Muscle of leg (tissue), 11 donors: ENCODE data around the gene LNX2. TPM values are rescaled to one million over a fixed set of nuclear protein-coding genes. Genes with fewer than 3 reads are reported as not detected.

ENCODE experiments used
- DNase-seq: peaks from one replicate; pipeline ENCODE4 v3.0.0; 2013
- H3K27ac ChIP-seq: one replicate; pipeline ENCODE4 v1.5.1; 2013; ENCODE audit warnings: mild to moderate bottlenecking, low read length, control low read depth
- H3K27me3 ChIP-seq: one replicate; pipeline ENCODE4 v1.6.1; 2013; ENCODE audit warnings: low read length; ENCODE audit not compliant: control insufficient read depth, insufficient read depth
- H3K36me3 ChIP-seq: one replicate; pipeline ENCODE4 v1.6.1; 2013; ENCODE audit warnings: low read length; ENCODE audit not compliant: control insufficient read depth, insufficient read depth
- H3K4me1 ChIP-seq: one replicate; pipeline ENCODE4 v1.6.1; 2013; ENCODE audit warnings: low read length; ENCODE audit not compliant: control insufficient read depth, insufficient read depth
- H3K4me3 ChIP-seq: one replicate; pipeline ENCODE4 v1.5.1; 2013; ENCODE audit warnings: low read length, control low read depth
- H3K9me3 ChIP-seq: replicated peaks from 2 replicates; pipeline ENCODE4 v1.6.1; 2013; ENCODE audit warnings: low read depth, low read length; ENCODE audit not compliant: control insufficient read depth
- WGBS: methylation state at CpG from one replicate; pipeline ENCODE4 v1.1.5; 2013; ENCODE audit warnings: missing lambda C conversion rate; ENCODE audit not compliant: insufficient coverage; 5-methylcytosine and 5-hydroxymethylcytosine counted together
- polyA plus RNA-seq, 8 donors: library from polyadenylated mRNA; unstranded; fragments of 120-200 nt; gene quantifications; one replicate each; pipeline versions ENCODE4 v1.2.1 to v1.2.3, GENCODE V29; 2013; ENCODE audit warnings: inconsistent platforms in 1 of 8, low replicate concordance in 1 of 8; ENCODE audit not compliant: insufficient read length in 8 of 8, insufficient read depth in 1 of 8
- total RNA-seq: library from RNA; stranded (reverse); fragments of 120-200 nt; gene quantifications from one replicate; pipeline ENCODE4 v1.2.4, GENCODE V29; 2013

Gene LNX2
- total and polyA plus RNA-seq, 9 donors, result 3.9 to 7.1 (median 5.2) TPM

- Histone ChIP-seq H3K4me1 (peaks cover 2% of the 10 kb centered on the region), H3K9me3 (no peaks in the 10 kb centered on the region), H3K27me3 (no peaks in the 10 kb centered on the region), H3K27ac (no peak overlapping the region), H3K4me3 (no peak overlapping the region), H3K36me3 (no peaks in the 10 kb centered on the region)
- DNase-seq, result no peak
- 86% methylated on average over 8 of the region's 10 CpGs for WGBS
Measured at GRCh38 chr13:27536361-27537101, 83.8 kb downstream of the LNX2 start.

GRCh38 chr13:27535546-27535945, 84.8 kb downstream of the LNX2 start:
- 83% methylated on average over 4 of the region's 8 CpGs for WGBS
- Histone ChIP-seq H3K4me1 (peaks cover 2% of the 10 kb centered on the region), H3K4me3 (no peak overlapping the region)

GRCh38 chr13:27534981-27535380, 85.3 kb downstream of the LNX2 start:
- Histone ChIP-seq H3K27ac (no peak overlapping the region), H3K4me1 (peaks cover 2% of the 10 kb centered on the region), H3K4me3 (no peak overlapping the region), H3K36me3 (no peaks in the 10 kb centered on the region), H3K27me3 (no peaks in the 10 kb centered on the region), H3K9me3 (no peaks in the 10 kb centered on the region)
- 83% methylated on average over 1 of the region's 3 CpGs for WGBS
- no peak for DNase-seq

More at GRCh38 chr13:27535546-27535945, 84.8 kb downstream of the LNX2 start:
- no peak for DNase-seq
- Histone ChIP-seq H3K36me3 (no peaks in the 10 kb centered on the region), H3K27ac (no peak overlapping the region), H3K9me3 (no peaks in the 10 kb centered on the region), H3K27me3 (no peaks in the 10 kb centered on the region)

GRCh38 chr13:27534108-27534980, 86.0 kb downstream of the LNX2 start:
- H3K36me3 ChIP-seq, result no peaks in the 10 kb centered on the region
- H3K4me1 ChIP-seq, result peaks cover 2% of the 10 kb centered on the region
- no peaks in the 10 kb centered on the region for H3K27me3 ChIP-seq
- no peak overlapping the region for H3K27ac ChIP-seq
- H3K4me3 ChIP-seq, result no peak overlapping the region
- 65% methylated on average over 4 of the region's 10 CpGs for WGBS
- no peaks in the 10 kb centered on the region for H3K9me3 ChIP-seq
- DNase-seq, result no peak

GRCh38 chr13:27533155-27533643, 87.1 kb downstream of the LNX2 start:
- Histone ChIP-seq H3K27ac (no peak overlapping the region), H3K9me3 (no peaks in the 10 kb centered on the region), H3K27me3 (no peaks in the 10 kb centered on the region), H3K4me3 (no peak overlapping the region), H3K36me3 (no peaks in the 10 kb centered on the region), H3K4me1 (peaks cover 2% of the 10 kb centered on the region)
- 2% methylated on average over 15 of the region's 19 CpGs for WGBS
- peak; percentile 70 for DNase-seq

DNA sequence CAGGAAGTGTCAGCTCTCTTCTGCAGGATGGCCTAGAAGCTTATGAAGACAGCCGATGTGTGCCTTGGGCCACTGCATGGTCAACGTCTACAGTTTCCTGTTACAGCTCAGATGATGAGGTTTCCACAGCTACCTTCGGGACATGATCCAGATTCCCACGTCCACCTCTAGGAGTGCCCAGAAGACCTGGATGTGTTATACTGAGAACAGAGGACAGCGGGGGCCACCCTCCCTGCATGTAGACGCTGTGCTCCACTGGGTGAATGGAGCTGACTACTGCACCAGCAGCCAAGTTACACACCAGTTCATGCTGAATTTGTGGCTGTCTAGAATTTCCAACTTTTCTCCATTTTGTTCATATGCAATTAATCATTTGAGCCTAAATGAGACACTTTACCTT, 91.4 kb downstream of the LNX2 start:
- Histone ChIP-seq H3K4me1 (peaks cover 2% of the 10 kb centered on the region), H3K4me3 (no peak overlapping the region), H3K9me3 (no peaks in the 10 kb centered on the region), H3K27ac (no peak overlapping the region), H3K27me3 (no peaks in the 10 kb centered on the region), H3K36me3 (no peaks in the 10 kb centered on the region)
- 75% methylated on average over 5 of the region's 6 CpGs for WGBS
- DNase-seq, result no peak

GRCh38 chr13:27526516-27526915, 93.8 kb downstream of the LNX2 start:
- Histone ChIP-seq H3K36me3 (no peaks in the 10 kb centered on the region), H3K4me1 (peaks cover 5% of the 10 kb centered on the region), H3K9me3 (no peaks in the 10 kb centered on the region), H3K27ac (no peak overlapping the region), H3K27me3 (no peaks in the 10 kb centered on the region), H3K4me3 (no peak overlapping the region)
- no CpG with 5 or more reads among the region's 3 CpGs for WGBS
- DNase-seq, result no peak

GRCh38 chr13:27524981-27525975, 95.1 kb downstream of the LNX2 start:
- WGBS, result 100% methylated on average over 1 of the region's 14 CpGs
- Histone ChIP-seq H3K4me3 (no peak overlapping the region), H3K4me1 (peaks cover 5% of the 10 kb centered on the region), H3K36me3 (no peaks in the 10 kb centered on the region), H3K27ac (no peak overlapping the region), H3K27me3 (no peaks in the 10 kb centered on the region), H3K9me3 (no peaks in the 10 kb centered on the region)
- no peak for DNase-seq

- Histone ChIP-seq H3K27ac (no peak overlapping the region), H3K27me3 (no peaks in the 10 kb centered on the region), H3K9me3 (no peaks in the 10 kb centered on the region), H3K36me3 (no peaks in the 10 kb centered on the region), H3K4me3 (no peak overlapping the region), H3K4me1 (peaks cover 5% of the 10 kb centered on the region)
- 36% methylated on average over 3 of the region's 4 CpGs for WGBS
- DNase-seq, result peak; percentile 36
Measured at GRCh38 chr13:27523346-27524073, 96.8 kb downstream of the LNX2 start.
